Kidney epithelial cell (primary cell): ENCODE measurements around the gene EPHB1. TPM values are rescaled to one million over a fixed set of nuclear protein-coding genes. Genes with fewer than 3 reads are reported as not detected.

Experiments used
- DNase-seq: peaks from one replicate; pipeline ENCODE4 v3.0.0-alpha.2; 2010; ENCODE audit warnings: low read depth
- H3K27me3 ChIP-seq: 2 replicates; pipeline ENCODE4 v1.6.0; 2011; ENCODE audit warnings: low read length; ENCODE audit not compliant: control insufficient read depth, insufficient read depth
- H3K36me3 ChIP-seq: 2 replicates; pipeline ENCODE4 v1.5.1; 2011; ENCODE audit warnings: low read length; ENCODE audit not compliant: control insufficient read depth, insufficient read depth
- H3K4me3 ChIP-seq: 2 replicates; pipeline ENCODE4 v1.5.1; 2011; ENCODE audit warnings: low read depth, mild to moderate bottlenecking, control low read depth, low read length
- total RNA-seq: library from RNA; depleted of rRNA; stranded (reverse); fragments of >200 nt; gene quantifications from 2 replicates; pipeline ENCODE4 v1.2.3, GENCODE V29; 2015
- TF ChIP-seq, protein P1 (sequence below): IDR thresholded peaks from 2 replicates; pipeline ENCODE4 v1.5.1; 2011; ENCODE audit warnings: mild to moderate bottlenecking, moderate library complexity, low read length, control low read depth, inconsistent platforms; ENCODE audit not compliant: insufficient read depth, poor library complexity, severe bottlenecking

Gene EPHB1
- total RNA-seq, 1 donor from 2014 or later = 10.8 TPM

- TF ChIP-seq, protein P1, sequence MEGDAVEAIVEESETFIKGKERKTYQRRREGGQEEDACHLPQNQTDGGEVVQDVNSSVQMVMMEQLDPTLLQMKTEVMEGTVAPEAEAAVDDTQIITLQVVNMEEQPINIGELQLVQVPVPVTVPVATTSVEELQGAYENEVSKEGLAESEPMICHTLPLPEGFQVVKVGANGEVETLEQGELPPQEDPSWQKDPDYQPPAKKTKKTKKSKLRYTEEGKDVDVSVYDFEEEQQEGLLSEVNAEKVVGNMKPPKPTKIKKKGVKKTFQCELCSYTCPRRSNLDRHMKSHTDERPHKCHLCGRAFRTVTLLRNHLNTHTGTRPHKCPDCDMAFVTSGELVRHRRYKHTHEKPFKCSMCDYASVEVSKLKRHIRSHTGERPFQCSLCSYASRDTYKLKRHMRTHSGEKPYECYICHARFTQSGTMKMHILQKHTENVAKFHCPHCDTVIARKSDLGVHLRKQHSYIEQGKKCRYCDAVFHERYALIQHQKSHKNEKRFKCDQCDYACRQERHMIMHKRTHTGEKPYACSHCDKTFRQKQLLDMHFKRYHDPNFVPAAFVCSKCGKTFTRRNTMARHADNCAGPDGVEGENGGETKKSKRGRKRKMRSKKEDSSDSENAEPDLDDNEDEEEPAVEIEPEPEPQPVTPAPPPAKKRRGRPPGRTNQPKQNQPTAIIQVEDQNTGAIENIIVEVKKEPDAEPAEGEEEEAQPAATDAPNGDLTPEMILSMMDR = no peak
- H3K4me3 ChIP-seq = no peak overlapping the region
Observed at GRCh38 chr3:134972836-134973455, 177.9 kb downstream of the EPHB1 start.

GRCh38 chr3:134974624-134975023 lies 179.6 kb downstream of the EPHB1 start:
- no peak for DNase-seq
- TF ChIP-seq, protein P1 = no peak

More at GRCh38 chr3:134972836-134973455, 177.9 kb downstream of the EPHB1 start:
- Histone ChIP-seq H3K36me3 (no peaks in the 10 kb centered on the region), H3K27me3 (no peaks in the 10 kb centered on the region)
- no peak for DNase-seq

GRCh38 chr3:134976948-134977347 lies 181.9 kb downstream of the EPHB1 start:
- DNase-seq = no peak
- TF ChIP-seq, protein P1 = peak; percentile 1
- no peak overlapping the region for H3K4me3 ChIP-seq
- no peaks in the 10 kb centered on the region for H3K27me3 ChIP-seq
- H3K36me3 ChIP-seq = no peaks in the 10 kb centered on the region

More at GRCh38 chr3:134974624-134975023, 179.6 kb downstream of the EPHB1 start:
- H3K27me3 ChIP-seq = no peaks in the 10 kb centered on the region
- H3K4me3 ChIP-seq = no peak overlapping the region
- H3K36me3 ChIP-seq = no peaks in the 10 kb centered on the region

DNA sequence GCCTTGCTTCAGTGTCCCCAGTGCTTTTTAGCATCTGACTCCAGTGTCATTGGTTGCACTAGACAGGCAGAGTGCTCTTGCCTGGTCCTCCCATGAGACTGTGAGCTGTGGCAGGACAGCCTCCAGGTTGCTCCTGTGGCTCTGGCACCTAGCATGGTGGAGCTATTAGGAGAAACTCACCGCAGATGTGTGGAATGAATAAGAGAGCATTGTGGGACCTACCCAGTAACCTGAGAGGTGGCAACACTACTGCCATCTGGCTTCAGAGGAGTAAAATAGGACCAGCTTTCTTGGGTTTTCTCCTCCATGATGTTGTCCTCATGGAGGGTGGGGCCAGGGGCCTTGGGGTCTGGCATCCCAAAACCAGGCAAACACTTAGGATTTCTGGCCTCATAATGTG lies 183.6 kb downstream of the EPHB1 start:
- no peaks in the 10 kb centered on the region for H3K36me3 ChIP-seq
- no peaks in the 10 kb centered on the region for H3K27me3 ChIP-seq
- TF ChIP-seq, protein P1 = peak; percentile 6
- no peak overlapping the region for H3K4me3 ChIP-seq
- no peak for DNase-seq

DNA sequence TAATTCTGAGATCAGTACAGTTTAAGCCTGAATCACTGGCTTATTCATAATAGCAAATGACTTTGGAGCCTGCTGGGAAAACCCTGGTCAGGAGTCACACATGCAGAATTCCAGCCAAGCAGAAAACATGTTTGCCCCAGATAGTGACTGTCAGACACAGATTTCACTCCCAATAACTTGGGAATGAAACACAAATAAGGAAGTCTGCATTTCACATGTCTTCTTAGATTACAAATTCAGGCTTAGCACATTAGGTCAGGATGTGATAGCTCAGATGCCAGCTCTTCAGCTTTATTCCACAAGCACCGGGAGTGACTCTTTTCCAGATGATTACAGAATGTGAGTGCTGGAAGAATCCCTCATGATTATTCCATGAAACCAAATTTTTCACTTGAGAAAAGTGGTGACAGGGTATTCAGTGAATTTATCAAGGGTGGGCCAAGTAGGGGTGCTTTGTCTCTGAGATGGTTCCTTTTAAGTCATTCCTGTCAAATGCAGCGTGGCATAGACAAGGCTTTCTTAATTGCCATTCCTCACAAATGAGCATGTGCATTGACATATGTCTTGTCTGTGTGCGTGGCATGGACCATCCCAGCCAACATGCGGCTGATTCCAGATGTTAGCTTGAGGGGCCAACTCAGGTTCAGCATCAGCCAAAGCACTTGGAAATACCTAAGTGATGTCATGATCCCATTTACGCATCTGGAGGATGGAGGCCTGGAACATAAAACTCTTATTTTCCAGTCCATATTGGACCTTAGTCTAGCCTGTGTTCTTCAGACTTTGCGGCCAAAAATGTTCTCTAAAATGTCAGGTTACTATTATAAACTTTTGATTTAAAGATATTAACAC lies 191.0 kb downstream of the EPHB1 start:
- TF ChIP-seq, protein P1 = no peak
- no peak for DNase-seq
- Histone ChIP-seq H3K4me3 (no peak overlapping the region), H3K27me3 (no peaks in the 10 kb centered on the region), H3K36me3 (no peaks in the 10 kb centered on the region)
